GM12878 (cell line): ENCODE data around the gene PRDM16.

ENCODE experiments used
- CHD1 ChIP-seq: IDR thresholded peaks from 2 replicates; pipeline ENCODE4 v1.6.1; 2012; ENCODE audit warnings: low read depth, low read length, improper control_type of control experiment
- DPF2 ChIP-seq: fragments of 450-650 bp; IDR thresholded peaks from 2 replicates; pipeline ENCODE4 v1.6.1; 2017; ENCODE audit warnings: mild to moderate bottlenecking
- EZH2 ChIP-seq: IDR thresholded peaks from 2 replicates; pipeline ENCODE4 v1.6.1; 2012; ENCODE audit warnings: low read depth, mild to moderate bottlenecking, control low read depth, inconsistent platforms, low read length, borderline replicate concordance; ENCODE audit not compliant: control insufficient read depth
- FOXM1 ChIP-seq: IDR thresholded peaks from 2 replicates; pipeline ENCODE4 v1.6.1; 2012; ENCODE audit warnings: low read depth, mild to moderate bottlenecking, inconsistent platforms, low read length, moderate library complexity
- MTA2 ChIP-seq: fragments of 450-650 bp; IDR thresholded peaks from 2 replicates; pipeline ENCODE4 v1.6.1; 2016; ENCODE audit warnings: low read depth, mild to moderate bottlenecking, moderate library complexity
- MYC ChIP-seq: IDR thresholded peaks from 2 replicates; pipeline ENCODE4 v1.6.1; 2011; ENCODE audit warnings: mild to moderate bottlenecking, low read length, moderate library complexity, inconsistent platforms; ENCODE audit not compliant: insufficient read depth, insufficient replicate concordance, insufficient read length, severe bottlenecking
- POLR2A ChIP-seq: IDR thresholded peaks from 2 replicates; pipeline ENCODE4 v1.6.1; 2011; ENCODE audit warnings: low read depth, mild to moderate bottlenecking, low read length
- POLR2AphosphoS5 ChIP-seq: IDR thresholded peaks from 2 replicates; pipeline ENCODE4 v1.6.1; 2011; ENCODE audit warnings: mild to moderate bottlenecking, low read length, inconsistent platforms
- RCOR1 ChIP-seq: conservative IDR thresholded peaks from 2 replicates; pipeline ENCODE4 v1.6.1; 2012; ENCODE audit warnings: low read depth, low read length, improper control_type of control experiment
- SPI1 ChIP-seq: IDR thresholded peaks from 2 replicates; pipeline ENCODE4 v1.6.1; 2011; ENCODE audit warnings: low read depth, mild to moderate bottlenecking, low read length, moderate library complexity, borderline replicate concordance; ENCODE audit not compliant: insufficient read depth
- STAT3 ChIP-seq: IDR thresholded peaks from 2 replicates; pipeline ENCODE4 v1.6.1; 2011; ENCODE audit warnings: low read depth, low read length, improper control_type of control experiment
- USF2 ChIP-seq: IDR thresholded peaks from 2 replicates; pipeline ENCODE4 v1.6.1; 2011; ENCODE audit warnings: low read depth, low read length, improper control_type of control experiment, borderline replicate concordance
- ZSCAN29 ChIP-seq: fragments of 450-650 bp; IDR thresholded peaks from 2 replicates; pipeline ENCODE4 v1.6.1; 2017; ENCODE audit warnings: mild to moderate bottlenecking, moderate library complexity
- TF ChIP-seq, protein P1 (sequence below), 3 experiments: IDR thresholded peaks in 2 of 3; conservative IDR thresholded peaks in 1 of 3; 2 replicates each; pipeline ENCODE4 v1.5.1; 2011; ENCODE audit warnings: low read depth in 3 of 3, low read length in 3 of 3, mild to moderate bottlenecking in 3 of 3, control low read depth in 2 of 3, moderate library complexity in 2 of 3, inconsistent platforms in 1 of 3, mixed read lengths in 1 of 3; ENCODE audit not compliant: control insufficient read depth in 2 of 3, insufficient read depth in 1 of 3; ENCODE audit errors: extremely low read depth in 1 of 3

DNA sequence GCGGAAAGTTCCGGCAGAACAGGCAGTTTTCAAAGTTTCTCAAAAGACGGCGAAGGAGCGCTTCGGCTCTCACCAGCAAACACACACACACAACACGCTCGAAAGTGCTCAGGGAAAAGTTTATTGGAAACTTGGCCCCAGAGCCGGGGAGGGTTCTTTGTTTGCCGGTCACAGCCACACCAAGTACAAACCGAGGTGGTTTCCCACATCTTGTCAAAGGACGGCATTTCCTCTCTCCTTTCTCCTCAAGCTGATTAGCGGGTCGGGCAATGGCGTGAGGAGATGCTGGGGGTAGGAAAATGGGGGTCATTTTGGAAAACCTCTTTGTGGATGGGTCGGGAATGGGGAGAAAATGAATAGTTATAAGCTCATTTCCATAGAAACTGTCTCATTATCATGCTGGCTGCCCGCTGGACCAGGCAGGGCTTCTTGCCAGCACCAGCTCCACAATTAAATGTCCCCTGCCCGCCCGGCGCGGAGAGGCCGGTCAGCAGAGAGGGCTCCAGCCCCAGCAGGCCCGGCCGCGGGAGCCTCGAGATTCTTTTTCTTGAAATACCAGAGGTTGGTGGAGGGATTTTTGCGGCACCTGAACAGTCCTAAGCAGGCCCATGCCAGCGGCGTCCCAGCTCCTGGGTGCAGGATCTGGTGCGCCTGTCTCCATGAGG is 92.3 kb downstream of the PRDM16 start:
- TF ChIP-seq, protein P1, sequence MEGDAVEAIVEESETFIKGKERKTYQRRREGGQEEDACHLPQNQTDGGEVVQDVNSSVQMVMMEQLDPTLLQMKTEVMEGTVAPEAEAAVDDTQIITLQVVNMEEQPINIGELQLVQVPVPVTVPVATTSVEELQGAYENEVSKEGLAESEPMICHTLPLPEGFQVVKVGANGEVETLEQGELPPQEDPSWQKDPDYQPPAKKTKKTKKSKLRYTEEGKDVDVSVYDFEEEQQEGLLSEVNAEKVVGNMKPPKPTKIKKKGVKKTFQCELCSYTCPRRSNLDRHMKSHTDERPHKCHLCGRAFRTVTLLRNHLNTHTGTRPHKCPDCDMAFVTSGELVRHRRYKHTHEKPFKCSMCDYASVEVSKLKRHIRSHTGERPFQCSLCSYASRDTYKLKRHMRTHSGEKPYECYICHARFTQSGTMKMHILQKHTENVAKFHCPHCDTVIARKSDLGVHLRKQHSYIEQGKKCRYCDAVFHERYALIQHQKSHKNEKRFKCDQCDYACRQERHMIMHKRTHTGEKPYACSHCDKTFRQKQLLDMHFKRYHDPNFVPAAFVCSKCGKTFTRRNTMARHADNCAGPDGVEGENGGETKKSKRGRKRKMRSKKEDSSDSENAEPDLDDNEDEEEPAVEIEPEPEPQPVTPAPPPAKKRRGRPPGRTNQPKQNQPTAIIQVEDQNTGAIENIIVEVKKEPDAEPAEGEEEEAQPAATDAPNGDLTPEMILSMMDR (IDR thresholded peaks at IDR 0.05 in 2 of 3, conservative IDR thresholded peaks at IDR 0.05 in 1 of 3; ENCODE audit: control insufficient read depth in 2 of 3, extremely low read depth in 1 of 3, insufficient read depth in 1 of 3, low read depth in 3 of 3, low read length in 3 of 3): no peak
- no peak for TF ChIP-seq MTA2
- no peak for TF ChIP-seq ZSCAN29
- TF ChIP-seq CHD1: no peak
- no peak for TF ChIP-seq POLR2A
- TF ChIP-seq FOXM1: no peak
- TF ChIP-seq SPI1: no peak
- no peak for TF ChIP-seq USF2
- TF ChIP-seq STAT3: no peak
- no peak for TF ChIP-seq RCOR1
- no peak for TF ChIP-seq MYC
- TF ChIP-seq POLR2AphosphoS5: no peak
- no peak for TF ChIP-seq EZH2
- no peak for TF ChIP-seq DPF2
